ENCODE measurements around the gene OLFML3. TPM values are rescaled to one million over a fixed set of nuclear protein-coding genes. Genes with fewer than 3 reads are reported as not detected.

The OLFML3 gene
- total and polyA plus RNA-seq, 2 experiments from 2014 or later = 9.7 to 16.0 TPM

GRCh38 chr1:113940365-113941244, 38.7 kb upstream of the OLFML3 start:
- no peaks in the 10 kb centered on the region for H3K4me1 ChIP-seq (ENCODE audit: low read depth)
- peaks cover 6% of the 10 kb centered on the region for H3K36me3 ChIP-seq
- no peak for TF ChIP-seq CTCF (IDR thresholded peaks at IDR 0.05; ENCODE audit: low read depth, low read length)
- no peak overlapping the region for H3K27ac ChIP-seq
- H3K9me3 ChIP-seq (ENCODE audit: low read depth) = no peaks in the 10 kb centered on the region
- no peak for DNase-seq (ENCODE audit: low read depth in 1 of 2, low spot score in 1 of 2)
- H3K4me3 ChIP-seq = no peak overlapping the region
- no peaks in the 10 kb centered on the region for H3K27me3 ChIP-seq

GRCh38 chr1:113941245-113941559, 38.1 kb upstream of the OLFML3 start:
- no peak for TF ChIP-seq CTCF (IDR thresholded peaks at IDR 0.05; ENCODE audit: low read depth, low read length)

DNA sequence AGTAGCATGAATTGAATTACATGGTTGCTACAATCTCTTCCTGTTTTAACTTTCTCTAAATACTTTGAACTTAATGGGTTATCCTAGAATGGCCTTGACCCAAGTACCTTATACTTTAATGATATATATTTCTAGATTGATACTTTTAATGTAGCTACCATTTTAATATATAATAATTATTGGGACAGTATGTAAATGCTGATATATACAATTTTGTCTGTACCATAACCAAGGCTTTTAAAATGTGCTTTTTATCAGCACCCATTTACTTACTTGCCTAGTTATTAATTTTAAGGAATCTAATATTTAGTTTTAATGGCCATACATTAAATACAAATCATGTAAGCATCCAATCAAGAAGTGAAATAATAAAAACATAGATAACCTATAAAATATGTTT, 36.7 kb upstream of the OLFML3 start:
- Histone ChIP-seq H3K36me3 (peaks cover 6% of the 10 kb centered on the region), H3K27ac (no peak overlapping the region), H3K27me3 (no peaks in the 10 kb centered on the region), H3K4me1 (ENCODE audit: low read depth) (peaks cover 15% of the 10 kb centered on the region), H3K9me3 (ENCODE audit: low read depth) (no peaks in the 10 kb centered on the region), H3K4me3 (no peak overlapping the region)
- no peak for TF ChIP-seq CTCF (IDR thresholded peaks at IDR 0.05; ENCODE audit: low read depth, low read length)
- DNase-seq (ENCODE audit: low read depth in 1 of 2, low spot score in 1 of 2) = no peak

More at GRCh38 chr1:113941245-113941559, 38.1 kb upstream of the OLFML3 start:
- no peaks in the 10 kb centered on the region for H3K9me3 ChIP-seq (ENCODE audit: low read depth)
- peaks cover 6% of the 10 kb centered on the region for H3K36me3 ChIP-seq
- H3K27ac ChIP-seq = no peak overlapping the region
- H3K27me3 ChIP-seq = no peaks in the 10 kb centered on the region
- H3K4me3 ChIP-seq = no peak overlapping the region
- peaks cover 1% of the 10 kb centered on the region for H3K4me1 ChIP-seq (ENCODE audit: low read depth)
- no peak for DNase-seq (ENCODE audit: low read depth in 1 of 2, low spot score in 1 of 2)

- DNase-seq (ENCODE audit: low read depth in 1 of 2, low spot score in 1 of 2) = peak in 1 of 2 donors; percentile 82
- H3K27ac ChIP-seq = no peak overlapping the region
- TF ChIP-seq CTCF (IDR thresholded peaks at IDR 0.05; ENCODE audit: low read depth, low read length) = no peak
- no peaks in the 10 kb centered on the region for H3K9me3 ChIP-seq (ENCODE audit: low read depth)
- H3K27me3 ChIP-seq = no peaks in the 10 kb centered on the region
- H3K4me3 ChIP-seq = no peak overlapping the region
- H3K4me1 ChIP-seq (ENCODE audit: low read depth) = peaks cover 20% of the 10 kb centered on the region
- peaks cover 6% of the 10 kb centered on the region for H3K36me3 ChIP-seq
These were observed 36.1 kb upstream of the OLFML3 start for GRCh38 chr1:113943028-113943811.

- Histone ChIP-seq H3K4me1 (ENCODE audit: low read depth) (peaks cover 20% of the 10 kb centered on the region), H3K4me3 (no peak overlapping the region), H3K36me3 (peaks cover 6% of the 10 kb centered on the region), H3K9me3 (ENCODE audit: low read depth) (no peaks in the 10 kb centered on the region), H3K27me3 (no peaks in the 10 kb centered on the region), H3K27ac (no peak overlapping the region)
- no peak for TF ChIP-seq CTCF (IDR thresholded peaks at IDR 0.05; ENCODE audit: low read depth, low read length)
- no peak for DNase-seq (ENCODE audit: low read depth in 1 of 2, low spot score in 1 of 2)
These were observed 33.9 kb upstream of the OLFML3 start for GRCh38 chr1:113945329-113945728.

Data from cardiac muscle cell (in vitro differentiated cells and primary cell).